A549 treated with ZK216348 at 1 μM for 4 hours (cell line): ENCODE results near the gene NCL. TPM values are rescaled to one million over a fixed set of nuclear protein-coding genes. Genes with fewer than 3 reads are reported as not detected.

Experiments used
- total RNA-seq: library from RNA; stranded (reverse); fragments of 200-300 nt; extraction: Qiagen RNA extraction; gene quantifications from 5 replicates; pipeline ENCODE4 v1.2.3, GENCODE V29; 2022; ENCODE audit warnings: low read depth

Gene NCL, protein sequence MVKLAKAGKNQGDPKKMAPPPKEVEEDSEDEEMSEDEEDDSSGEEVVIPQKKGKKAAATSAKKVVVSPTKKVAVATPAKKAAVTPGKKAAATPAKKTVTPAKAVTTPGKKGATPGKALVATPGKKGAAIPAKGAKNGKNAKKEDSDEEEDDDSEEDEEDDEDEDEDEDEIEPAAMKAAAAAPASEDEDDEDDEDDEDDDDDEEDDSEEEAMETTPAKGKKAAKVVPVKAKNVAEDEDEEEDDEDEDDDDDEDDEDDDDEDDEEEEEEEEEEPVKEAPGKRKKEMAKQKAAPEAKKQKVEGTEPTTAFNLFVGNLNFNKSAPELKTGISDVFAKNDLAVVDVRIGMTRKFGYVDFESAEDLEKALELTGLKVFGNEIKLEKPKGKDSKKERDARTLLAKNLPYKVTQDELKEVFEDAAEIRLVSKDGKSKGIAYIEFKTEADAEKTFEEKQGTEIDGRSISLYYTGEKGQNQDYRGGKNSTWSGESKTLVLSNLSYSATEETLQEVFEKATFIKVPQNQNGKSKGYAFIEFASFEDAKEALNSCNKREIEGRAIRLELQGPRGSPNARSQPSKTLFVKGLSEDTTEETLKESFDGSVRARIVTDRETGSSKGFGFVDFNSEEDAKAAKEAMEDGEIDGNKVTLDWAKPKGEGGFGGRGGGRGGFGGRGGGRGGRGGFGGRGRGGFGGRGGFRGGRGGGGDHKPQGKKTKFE
- total RNA-seq: 751 to 1,006 TPM (median 785 TPM) in 5 replicates

DNA sequence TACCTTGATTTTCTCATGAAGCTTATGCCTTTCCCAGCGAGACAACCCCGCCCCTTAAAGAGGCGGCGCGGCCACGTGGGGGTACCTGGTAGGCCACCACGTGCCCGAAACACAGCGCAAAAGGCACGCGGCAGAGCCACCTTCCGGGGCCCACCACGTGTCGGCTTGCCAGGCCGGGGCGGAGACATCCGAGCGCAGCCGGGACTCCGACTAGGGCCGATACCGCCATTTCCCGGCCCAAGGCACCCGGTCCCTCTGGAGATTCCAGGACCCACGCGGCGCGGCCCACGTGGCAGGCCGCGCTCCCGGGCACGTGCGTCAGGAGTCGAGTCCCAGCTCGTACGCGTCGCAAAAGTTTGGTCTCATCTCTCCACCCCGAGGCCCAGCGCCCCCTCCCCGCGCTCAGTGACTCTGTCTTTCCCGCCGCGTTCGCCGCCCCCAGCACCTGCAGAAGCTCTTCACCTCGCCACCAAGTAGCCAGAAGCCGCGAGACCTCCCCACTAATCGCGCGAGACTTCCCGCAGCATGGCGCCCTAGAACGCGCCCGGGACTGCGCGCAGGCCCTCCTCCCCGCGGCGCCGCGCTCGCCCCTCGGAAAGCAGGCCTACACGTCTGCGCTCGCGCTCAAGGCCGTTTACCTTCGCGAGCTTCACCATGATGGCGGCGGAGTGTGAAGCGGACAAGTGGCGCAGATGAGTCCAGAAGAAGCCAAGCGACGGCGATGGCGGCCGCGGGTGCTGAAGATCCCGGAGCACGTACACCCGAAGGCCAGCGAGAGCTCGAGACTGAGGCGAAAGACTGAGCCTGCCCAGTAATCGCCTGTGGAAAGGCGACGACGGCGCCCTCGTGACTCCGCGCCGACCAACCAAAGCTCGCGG is at the start of gene NCL:
NCL (minus strand) TSS at position 787 of the 878 bp plus-strand sequence; CDS start at position 656, 131 bp downstream.

Other genes starting within 250 kb of the NCL start
- 1.5 to 2.8 TPM (median 2.4 TPM) in 5 replicates for gene B3GNT7, start 68.8 kb downstream of the NCL start, total RNA-seq
- gene NMUR1, start 66.0 kb upstream of the NCL start, total RNA-seq: not detected in 5 replicates
- not detected in 5 replicates for gene TEX44, start 128.4 kb upstream of the NCL start, total RNA-seq
- gene PTMA, start 244.0 kb upstream of the NCL start, total RNA-seq: 1,592 to 1,810 TPM (median 1,697 TPM) in 5 replicates